K562 (cell line): ENCODE data around the gene LGALS13. TPM values are rescaled to one million over a fixed set of nuclear protein-coding genes. Genes with fewer than 3 reads are reported as not detected.

Experiments used
- ATAC-seq: fragments of 200-7000 bp; cut with Tn5 transposase; 3 replicates; pipeline ENCODE4 v1.9.1; 2020; ENCODE audit warnings: moderate library complexity
- BruUV-seq: library from RNA; stranded (reverse); fragments of 400-500 nt; replicated peaks from 2 replicates; lab custom pipeline; 2021; lab: Mats Ljungman, UMichigan
- CTCF ChIA-PET: fragments of 300-600 bp; formaldehyde crosslinking; extraction: SDS; loops from one replicate; lab custom pipeline; 2021; ENCODE audit warnings: low intra/inter-chr PET ratio; lab: Yijun Ruan, JAX
- POLR2A ChIA-PET: fragments of 300-600, 350-650 bp; sonication (Branson Sonifier 250); formaldehyde crosslinking; extraction: SDS; loops from one replicate; lab custom pipeline; 2021; ENCODE audit warnings: antibody characterized with exemption, inconsistent platforms; lab: Yijun Ruan, JAX
- DNase-seq, 4 experiments: peaks; one replicate each; pipeline versions ENCODE4 v3.0.0 to v3.0.0-alpha.2; 2011 to 2018; ENCODE audit warnings: low spot score in 3 of 4, mixed read lengths in 3 of 4; ENCODE audit errors: extremely low read depth in 1 of 4
- FAIRE-seq: peaks from 2 replicates; lab custom pipeline; 2011; peaks lifted over from hg19 to GRCh38; lab: Jason Lieb, UNC
- H2AFZ ChIP-seq: 2 replicates; pipeline ENCODE4 v1.6.0; 2011; ENCODE audit warnings: low read depth, low read length, control low read depth, inconsistent platforms
- H3K27ac ChIP-seq: fragments of 200-600 bp; 3 replicates; pipeline ENCODE4 v1.8.0; 2011; ENCODE audit warnings: low read depth, mild to moderate bottlenecking, control low read depth, inconsistent platforms, low read length, moderate library complexity, mixed read lengths; ENCODE audit errors: extremely low read depth
- H3K27me3 ChIP-seq, 2 experiments: fragments of 300-600 bp in 1 of 2; 2 replicates in 1 of 2; 3 replicates in 1 of 2; pipeline versions ENCODE4 v1.6.0 to v1.8.0; 2011; ENCODE audit warnings: inconsistent platforms in 2 of 2, low read length in 2 of 2, mild to moderate bottlenecking in 1 of 2, mixed read lengths in 1 of 2, moderate library complexity in 1 of 2; ENCODE audit not compliant: control insufficient read depth in 2 of 2, insufficient read depth in 2 of 2
- H3K36me3 ChIP-seq: fragments of 300-600 bp; 3 replicates; pipeline ENCODE4 v1.8.0; 2011; ENCODE audit warnings: mild to moderate bottlenecking, low read length, inconsistent platforms; ENCODE audit not compliant: control insufficient read depth, insufficient read depth
- H3K4me1 ChIP-seq, 2 experiments: fragments of 200-600 bp in 1 of 2; replicated peaks in 1 of 2; 2 replicates in 1 of 2; 3 replicates in 1 of 2; pipeline versions ENCODE4 v1.5.1 to v1.8.0; 2011; ENCODE audit warnings: inconsistent platforms in 2 of 2, low read length in 2 of 2, mild to moderate bottlenecking in 1 of 2, mixed read lengths in 1 of 2, moderate library complexity in 1 of 2; ENCODE audit not compliant: control insufficient read depth in 2 of 2, insufficient read depth in 2 of 2
- H3K4me2 ChIP-seq: 2 replicates; pipeline ENCODE4 v1.6.1; 2011; ENCODE audit warnings: low read length, control low read depth, inconsistent platforms, mixed read lengths; ENCODE audit not compliant: insufficient read depth
- H3K4me3 ChIP-seq: fragments of 200-600 bp; sonication (generic), shearing (Covaris generic); 2 replicates; pipeline ENCODE4 v1.5.1; 2016; ENCODE audit warnings: control low read depth, inconsistent platforms
- H3K79me2 ChIP-seq: fragments of 200-600 bp; 3 replicates; pipeline ENCODE4 v1.8.0; 2011; ENCODE audit warnings: low read length, inconsistent platforms; ENCODE audit not compliant: control insufficient read depth, insufficient read depth
- H3K9ac ChIP-seq, 2 experiments: 2 replicates each; pipeline versions ENCODE4 v1.6.0 to v1.6.1; 2011; ENCODE audit warnings: low read depth in 2 of 2, low read length in 2 of 2, control low read depth in 1 of 2, inconsistent platforms in 1 of 2, mild to moderate bottlenecking in 1 of 2, mixed read lengths in 1 of 2; ENCODE audit not compliant: insufficient read depth in 1 of 2
- H3K9me1 ChIP-seq: one replicate; pipeline ENCODE4 v1.6.0; 2011; ENCODE audit warnings: inconsistent platforms, mild to moderate bottlenecking, low read length, moderate library complexity; ENCODE audit not compliant: control insufficient read depth, insufficient read depth
- H3K9me3 ChIP-seq: replicated peaks from 2 replicates; pipeline ENCODE4 v1.5.1; 2011; ENCODE audit warnings: low read depth, low read length, inconsistent platforms; ENCODE audit not compliant: control insufficient read depth, insufficient read depth
- H4K20me1 ChIP-seq: replicated peaks from 2 replicates; pipeline ENCODE4 v1.6.1; 2011; ENCODE audit warnings: low read length, inconsistent platforms, mixed read lengths; ENCODE audit not compliant: control insufficient read depth, insufficient read depth
- TAF1 ChIP-seq: IDR thresholded peaks from 2 replicates; pipeline ENCODE4 v1.6.1; 2011; ENCODE audit warnings: mild to moderate bottlenecking, low read length, moderate library complexity; ENCODE audit not compliant: insufficient read depth, control insufficient read depth, severe bottlenecking; ENCODE audit errors: extremely low read depth
- WGBS: fragments of 100-300 bp; shearing (Covaris generic); methylation state at CpG from one replicate; pipeline ENCODE4 v1.1.6; 2016; ENCODE audit warnings: low coverage, mixed read lengths; ENCODE audit not compliant: insufficient coverage; ENCODE audit errors: missing lambda C conversion rate; 5-methylcytosine and 5-hydroxymethylcytosine counted together
- in situ Hi-C: fragments of 300-500 bp; cut with MboI; formaldehyde crosslinking; loops from 4 replicates; pipeline ENCODE4 v1.15.0; 2018; ENCODE audit warnings: inconsistent platforms, mixed read lengths
- intact Hi-C: fragments of 100-400 bp; cut with micrococcal nuclease; formaldehyde crosslinking; loops from 2 replicates; pipeline ENCODE4 v1.14.2; 2022
- polyA plus RNA-seq, 8 experiments: library from polyadenylated mRNA; depleted of rRNA in 4 of 8; stranded (reverse) in 5 of 8; unstranded in 3 of 8; fragments of >200 nt; fragmentation: Nextera tagmentation in 2 of 8; fragmentation: Illumina TruSeq in 1 of 8; extraction: Ambion mirVana in 2 of 8; extraction: Trizol in 1 of 8; gene quantifications; 2 replicates each; pipeline versions ENCODE4 v1.2.1 to v1.2.3, GENCODE V29; 2011 to 2014; ENCODE audit warnings: inconsistent platforms in 1 of 8, missing spikeins in 1 of 8
- total RNA-seq, 7 experiments: library from RNA; depleted of rRNA in 6 of 7; stranded (reverse); fragments of >200 nt in 6 of 7; fragmentation: Illumina TruSeq in 2 of 7; extraction: Trizol in 2 of 7; gene quantifications; 2 replicates each; pipeline versions ENCODE4 v1.2.1 to v1.2.3, GENCODE V29; 2011 to 2021; ENCODE audit warnings: low replicate concordance in 1 of 7
- TF ChIP-seq, protein P1 (sequence below), 2 experiments: IDR thresholded peaks in 1 of 2; conservative IDR thresholded peaks in 1 of 2; 2 replicates each; pipeline ENCODE4 v1.6.1; 2016; ENCODE audit warnings: low read depth in 2 of 2, mild to moderate bottlenecking in 1 of 2, missing compliant biosample characterization in 1 of 2, missing genetic modification characterization in 1 of 2, moderate library complexity in 1 of 2

Gene LGALS13
- total and polyA plus RNA-seq, 9 of the 15 experiments (the other 6 are each of a cell fraction or from before 2014, with no cell fraction given), result 0.11 to 0.43 TPM; not detected in 7

- Histone ChIP-seq H3K9me1 (no peaks in the 10 kb centered on the region), H3K36me3 (no peaks in the 10 kb centered on the region), H3K4me3 (no peak overlapping the region), H3K4me2 (no peak overlapping the region; the same call in 1 of the 2 replicates), H3K9ac (no peak overlapping the region), H3K9me3 (no peaks in the 10 kb centered on the region), H3K79me2 (no peaks in the 10 kb centered on the region)
- DNase-seq (no peak), ATAC-seq (peak; percentile 69), FAIRE-seq (no peak)
- POLR2A ChIA-PET, result interaction anchor here (0.7 kb wide), 1 partner anchor 309 kb away, joined by 4 read pairs; no protein-coding TSS in a partner anchor
- CTCF ChIA-PET, result no interaction called here
- TF ChIP-seq, protein P1, sequence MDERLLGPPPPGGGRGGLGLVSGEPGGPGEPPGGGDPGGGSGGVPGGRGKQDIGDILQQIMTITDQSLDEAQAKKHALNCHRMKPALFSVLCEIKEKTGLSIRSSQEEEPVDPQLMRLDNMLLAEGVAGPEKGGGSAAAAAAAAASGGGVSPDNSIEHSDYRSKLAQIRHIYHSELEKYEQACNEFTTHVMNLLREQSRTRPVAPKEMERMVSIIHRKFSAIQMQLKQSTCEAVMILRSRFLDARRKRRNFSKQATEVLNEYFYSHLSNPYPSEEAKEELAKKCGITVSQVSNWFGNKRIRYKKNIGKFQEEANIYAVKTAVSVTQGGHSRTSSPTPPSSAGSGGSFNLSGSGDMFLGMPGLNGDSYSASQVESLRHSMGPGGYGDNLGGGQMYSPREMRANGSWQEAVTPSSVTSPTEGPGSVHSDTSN (CRISPR knock-in tag; IDR thresholded peaks at IDR 0.05; ENCODE audit: low read depth), result no peak
- TF ChIP-seq, protein P1 (tag; conservative IDR thresholded peaks at IDR 0.05; ENCODE audit: low read depth), result peak; percentile 40
- TF ChIP-seq TAF1, result no peak
- TF ChIP-seq, all 486 proteins: peak for 1
- H3K27me3 ChIP-seq, result peaks cover 15 to 25% of the 10 kb centered on the region in 2 experiments; a peak in 4 of 5 replicates
- peak overlapping the region; percentile 42; the same call in 1 of the 2 replicates for H2AFZ ChIP-seq
- H3K4me1 ChIP-seq, result no peaks in the 10 kb centered on the region
- no peak overlapping the region for H3K27ac ChIP-seq
- no TSS peak for BruUV-seq
- H4K20me1 ChIP-seq, result no peaks in the 10 kb centered on the region
- in situ Hi-C loops (no loop called here), intact Hi-C loops (loop anchor here (10.0 kb wide), 1 partner anchor 207 kb away; no protein-coding TSS in a partner anchor)
- WGBS, result 2% methylated on average over 5 of the region's 5 CpGs
Measured at GRCh38 chr19:39557811-39558623, 44.3 kb upstream of the LGALS13 start.
